Measurements from ENCODE around the gene NBPF4.
"Not testable (repeated sequence)": the region's sequence is repeated elsewhere in the genome, so short reads cannot be mapped to it uniquely, and the experiment has no call there.

GRCh38 chr1:108216028-108216890, 27.6 kb downstream of the NBPF4 start:
- TF ChIP-seq CTCF, POLR2A (IDR thresholded peaks at IDR 0.05): not testable (repeated sequence)

All from uterus (tissue), 2 donors.